Measurements from ENCODE around the gene CCL4L2. TPM values are rescaled to one million over a fixed set of nuclear protein-coding genes. Genes with fewer than 3 reads are reported as not detected.
"Not testable (repeated sequence)": the region's sequence is repeated elsewhere in the genome, so short reads cannot be mapped to it uniquely, and the experiment has no call there.

Gene CCL4L2
- total RNA-seq, 1 experiment from 2014 or later: not detected

- ATAC-seq; in situ Hi-C loops (cut with HindIII; ENCODE audit: low pct_unique_long_range_greater_than_20kb, low sequenced_read_pairs); DNase-seq (ENCODE audit: low read depth, low spot score); H3K27ac ChIP-seq (ENCODE audit: low read length); BruUV-seq (replicated peaks); POLR2A ChIA-PET; H3K36me3 ChIP-seq (ENCODE audit: control insufficient read depth, insufficient read depth, low read length); intact Hi-C loops (cut with micrococcal nuclease; ENCODE audit: unreplicated experiment); CTCF ChIA-PET; H3K27me3 ChIP-seq (ENCODE audit: control insufficient read depth, insufficient read depth, low read length); H3K4me1 ChIP-seq (ENCODE audit: control insufficient read depth, insufficient read depth, low read length); H3K9me3 ChIP-seq (ENCODE audit: control insufficient read depth, insufficient read depth, low read depth, low read length); H3K4me3 ChIP-seq (ENCODE audit: low read depth in 2 of 2, low read length in 2 of 2): not testable (repeated sequence)
Observed at GRCh38 chr17:36222967-36223366, 12.1 kb downstream of the CCL4L2 start.

- H3K27me3 ChIP-seq (ENCODE audit: control insufficient read depth, insufficient read depth, low read length); H3K36me3 ChIP-seq (ENCODE audit: control insufficient read depth, insufficient read depth, low read length); BruUV-seq (replicated peaks); POLR2A ChIA-PET; CTCF ChIA-PET; intact Hi-C loops (cut with micrococcal nuclease; ENCODE audit: unreplicated experiment); H3K9me3 ChIP-seq (ENCODE audit: control insufficient read depth, insufficient read depth, low read depth, low read length); H3K4me1 ChIP-seq (ENCODE audit: control insufficient read depth, insufficient read depth, low read length); ATAC-seq; DNase-seq (ENCODE audit: low read depth, low spot score); H3K4me3 ChIP-seq (ENCODE audit: low read depth in 2 of 2, low read length in 2 of 2); H3K27ac ChIP-seq (ENCODE audit: low read length); in situ Hi-C loops (cut with HindIII; ENCODE audit: low pct_unique_long_range_greater_than_20kb, low sequenced_read_pairs): not testable (repeated sequence)
- peak; percentile 9; the same call in 1 of the 2 replicates for TF ChIP-seq CTCF (IDR thresholded peaks at IDR 0.05)
Observed at GRCh38 chr17:36229644-36230043, 18.8 kb downstream of the CCL4L2 start.

GRCh38 chr17:36242046-36242445, 31.2 kb downstream of the CCL4L2 start:
- in situ Hi-C loops (cut with HindIII; ENCODE audit: low pct_unique_long_range_greater_than_20kb, low sequenced_read_pairs); POLR2A ChIA-PET; BruUV-seq (replicated peaks); H3K36me3 ChIP-seq (ENCODE audit: control insufficient read depth, insufficient read depth, low read length); H3K4me3 ChIP-seq (ENCODE audit: low read depth in 2 of 2, low read length in 2 of 2); H3K4me1 ChIP-seq (ENCODE audit: control insufficient read depth, insufficient read depth, low read length); CTCF ChIA-PET; DNase-seq (ENCODE audit: low read depth, low spot score); intact Hi-C loops (cut with micrococcal nuclease; ENCODE audit: unreplicated experiment); H3K27me3 ChIP-seq (ENCODE audit: control insufficient read depth, insufficient read depth, low read length); ATAC-seq; H3K27ac ChIP-seq (ENCODE audit: low read length); H3K9me3 ChIP-seq (ENCODE audit: control insufficient read depth, insufficient read depth, low read depth, low read length): not testable (repeated sequence)

Other genes starting within 250 kb of the CCL4L2 start
- gene CCL16, start 229.6 kb upstream of the CCL4L2 start, total RNA-seq (2021; ENCODE audit: unreplicated experiment): not detected
- gene CCL14, start 224.3 kb upstream of the CCL4L2 start, total RNA-seq (2021; ENCODE audit: unreplicated experiment): not detected
- not detected for gene CCL15, start 209.5 kb upstream of the CCL4L2 start, total RNA-seq (2021; ENCODE audit: unreplicated experiment)
- not detected for gene CCL23, start 193.1 kb upstream of the CCL4L2 start, total RNA-seq (2021; ENCODE audit: unreplicated experiment)
- gene CCL18, start 146.8 kb upstream of the CCL4L2 start, total RNA-seq (2021; ENCODE audit: unreplicated experiment): not detected
- 1.1 TPM for gene CCL3, start 120.9 kb upstream of the CCL4L2 start, total RNA-seq (2021; ENCODE audit: unreplicated experiment)
- gene CCL4, start 107.2 kb upstream of the CCL4L2 start, total RNA-seq (2021; ENCODE audit: unreplicated experiment): 0.51 TPM
- gene TBC1D3B, start 34.4 kb upstream of the CCL4L2 start, total RNA-seq (2021; ENCODE audit: unreplicated experiment): 7.4 TPM
- gene CCL3L1, start 14.3 kb upstream of the CCL4L2 start, total RNA-seq (2021; ENCODE audit: unreplicated experiment): not detected
- gene TBC1D3I, start 53.5 kb downstream of the CCL4L2 start, total RNA-seq (2021; ENCODE audit: unreplicated experiment): 0.54 TPM
- gene TBC1D3G, start 112.8 kb downstream of the CCL4L2 start, total RNA-seq (2021; ENCODE audit: unreplicated experiment): 0.15 TPM
- not detected for gene TBC1D3H, start 177.4 kb downstream of the CCL4L2 start, total RNA-seq (2021; ENCODE audit: unreplicated experiment)

Measured in Panc1 (cell line).